H1 (cell line): ENCODE results near the gene MMP24OS. TPM values are rescaled to one million over a fixed set of nuclear protein-coding genes. Genes with fewer than 3 reads are reported as not detected.

ENCODE experiments used
- CTBP2 ChIP-seq: IDR thresholded peaks from 2 replicates; pipeline ENCODE4 v1.7.0; 2011; ENCODE audit warnings: borderline replicate concordance, mild to moderate bottlenecking, moderate library complexity, mixed read lengths, low read length; ENCODE audit not compliant: insufficient read depth, insufficient read length
- GTF2F1 ChIP-seq: IDR thresholded peaks from 2 replicates; pipeline ENCODE4 v1.6.1; 2012; ENCODE audit warnings: low read depth, low read length, improper control_type of control experiment, borderline replicate concordance
- JUN ChIP-seq: IDR thresholded peaks from 2 replicates; pipeline ENCODE4 v1.6.1; 2011; ENCODE audit warnings: low read depth, mild to moderate bottlenecking, improper control_type of control experiment, low read length
- PHF8 ChIP-seq: fragments of 200-600 bp; sonication (generic); conservative IDR thresholded peaks from 2 replicates; pipeline ENCODE4 v1.7.1; 2012; ENCODE audit warnings: low read depth, mild to moderate bottlenecking, inconsistent platforms, low read length, moderate library complexity
- RAD21 ChIP-seq, 2 experiments: IDR thresholded peaks in 1 of 2; conservative IDR thresholded peaks in 1 of 2; 2 replicates each; pipeline ENCODE4 v1.6.1; 2011; ENCODE audit warnings: low read depth in 2 of 2, low read length in 2 of 2, improper control_type of control experiment in 1 of 2, inconsistent platforms in 1 of 2, mild to moderate bottlenecking in 1 of 2, moderate library complexity in 1 of 2
- SIN3A ChIP-seq, 2 experiments: IDR thresholded peaks in 1 of 2; conservative IDR thresholded peaks in 1 of 2; 2 replicates each; pipeline ENCODE4 v1.6.1; 2011 to 2012; ENCODE audit warnings: low read length in 2 of 2, improper control_type of control experiment in 1 of 2, low read depth in 1 of 2, mild to moderate bottlenecking in 1 of 2
- SUZ12 ChIP-seq: fragments of 200-600 bp; sonication (generic); IDR thresholded peaks from 2 replicates; pipeline ENCODE4 v1.6.1; 2012; ENCODE audit warnings: mild to moderate bottlenecking, inconsistent platforms, low read length, moderate library complexity, mixed read lengths
- polyA plus RNA-seq, 7 experiments: library from polyadenylated mRNA; depleted of rRNA in 3 of 7; stranded (reverse) in 5 of 7; unstranded in 2 of 7; fragments of >200 nt in 5 of 7; fragments of 200-250 nt in 2 of 7; gene quantifications; 1 replicate in 5 of 7; 2 replicates in 1 of 7; 4 replicates in 1 of 7; pipeline versions ENCODE4 v1.2.1 to v1.2.3, GENCODE V29; 2011 to 2013; ENCODE audit warnings: missing spikeins in 2 of 7, mixed read lengths in 2 of 7
- total RNA-seq: library from RNA; stranded (reverse); fragmentation: NEBNext Ultra II Directional; extraction: Animal tissue kit (Norgen Biotek cat#: 25700); gene quantifications from 2 replicates; pipeline ENCODE4 v1.2.1, GENCODE V29; 2021

The MMP24OS gene
- total and polyA plus RNA-seq, 2 of the 8 experiments (the other 6 are each of a cell fraction or from before 2014, with no cell fraction given), result 19.0 to 21.3 TPM

DNA sequence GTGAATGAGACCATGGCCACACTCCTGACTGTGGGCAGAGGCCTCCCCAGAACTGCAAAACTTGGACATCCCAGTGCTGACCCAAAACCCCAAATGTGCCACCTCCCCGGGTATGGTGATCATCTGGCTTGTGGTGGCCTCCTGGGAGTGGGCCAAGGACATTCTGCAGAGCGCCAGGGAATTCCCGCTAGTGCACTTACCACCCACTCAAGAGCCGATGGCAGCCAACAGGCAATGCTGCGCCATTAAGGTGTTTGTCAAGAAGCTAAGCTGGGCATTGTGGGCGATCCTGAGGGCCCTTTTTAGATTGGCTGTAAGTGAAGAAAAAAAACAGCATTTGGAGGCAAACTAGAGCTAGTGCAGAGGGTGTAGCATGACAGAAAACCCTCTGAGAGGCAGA, 42.0 kb downstream of the MMP24OS start (continued):
- TF ChIP-seq CTBP2, result no peak
- TF ChIP-seq PHF8, result no peak
- no peak for TF ChIP-seq SIN3A (conservative IDR thresholded peaks at IDR 0.05 in 1 of 2, IDR thresholded peaks at IDR 0.05 in 1 of 2; ENCODE audit: low read depth in 1 of 2, low read length in 2 of 2)
- no peak for TF ChIP-seq SUZ12
- no peak for TF ChIP-seq JUN
- no peak for TF ChIP-seq GTF2F1
- no peak for TF ChIP-seq RAD21 (IDR thresholded peaks at IDR 0.05 in 1 of 2, conservative IDR thresholded peaks at IDR 0.05 in 1 of 2; ENCODE audit: low read depth in 2 of 2, low read length in 2 of 2)
